H1 (cell line): ENCODE results near the gene COL2A1.

Experiments
- ATF3 ChIP-seq: IDR thresholded peaks from 2 replicates; pipeline ENCODE4 v1.6.1; 2011; ENCODE audit warnings: low read depth, mild to moderate bottlenecking, low read length; ENCODE audit not compliant: insufficient read depth
- CTCF ChIP-seq, 3 experiments: IDR thresholded peaks; 1 replicate in 2 of 3; 2 replicates in 1 of 3; pipeline versions ENCODE4 v1.5.1 to v1.6.1; 2011; ENCODE audit warnings: low read length in 3 of 3, mild to moderate bottlenecking in 3 of 3, inconsistent platforms in 2 of 3, low read depth in 1 of 3, moderate library complexity in 1 of 3; ENCODE audit not compliant: insufficient read depth in 1 of 3; ENCODE audit errors: control extremely low read depth in 1 of 3
- EGR1 ChIP-seq: IDR thresholded peaks from 2 replicates; pipeline ENCODE4 v1.6.1; 2011; ENCODE audit warnings: low read depth, low read length, borderline replicate concordance
- EP300 ChIP-seq, 2 experiments: IDR thresholded peaks; 1 replicate in 1 of 2; 2 replicates in 1 of 2; pipeline ENCODE4 v1.6.1; 2011 to 2012; ENCODE audit warnings: low read depth in 2 of 2, low read length in 2 of 2, mild to moderate bottlenecking in 2 of 2, borderline replicate concordance in 1 of 2, inconsistent platforms in 1 of 2, moderate library complexity in 1 of 2
- EZH2 ChIP-seq: fragments of 200-600 bp; sonication (generic); IDR thresholded peaks from 2 replicates; pipeline ENCODE4 v1.7.1; 2012; ENCODE audit warnings: low read depth, mild to moderate bottlenecking, moderate library complexity, low read length, inconsistent platforms; ENCODE audit not compliant: severe bottlenecking
- HDAC2 ChIP-seq, 2 experiments: fragments of 300-600 bp in 1 of 2; sonication (generic) in 1 of 2; IDR thresholded peaks; 2 replicates each; pipeline ENCODE4 v1.6.1; 2011 to 2012; ENCODE audit warnings: low read depth in 2 of 2, low read length in 2 of 2, mild to moderate bottlenecking in 2 of 2, moderate library complexity in 2 of 2, borderline replicate concordance in 1 of 2, inconsistent platforms in 1 of 2
- KDM5A ChIP-seq: fragments of 200-600 bp; IDR thresholded peaks from 2 replicates; pipeline ENCODE4 v1.7.1; 2012; ENCODE audit warnings: mild to moderate bottlenecking, low read length, inconsistent platforms, mixed read lengths
- POLR2A ChIP-seq, 2 experiments: IDR thresholded peaks; 1 replicate in 1 of 2; 2 replicates in 1 of 2; pipeline ENCODE4 v1.6.1; 2011; ENCODE audit warnings: low read depth in 2 of 2, low read length in 2 of 2, mild to moderate bottlenecking in 2 of 2; ENCODE audit errors: control extremely low read depth in 1 of 2
- RAD21 ChIP-seq, 2 experiments: IDR thresholded peaks in 1 of 2; conservative IDR thresholded peaks in 1 of 2; 2 replicates each; pipeline ENCODE4 v1.6.1; 2011; ENCODE audit warnings: low read depth in 2 of 2, low read length in 2 of 2, improper control_type of control experiment in 1 of 2, inconsistent platforms in 1 of 2, mild to moderate bottlenecking in 1 of 2, moderate library complexity in 1 of 2
- RNF2 ChIP-seq: fragments of 200-900, 300-1000 bp; sonication (generic); IDR thresholded peaks from 2 replicates; pipeline ENCODE4 v1.7.1; 2016; ENCODE audit warnings: borderline replicate concordance, low read depth, mild to moderate bottlenecking, antibody characterized with exemption, low read length; ENCODE audit not compliant: poor library complexity, severe bottlenecking; ENCODE audit errors: missing control alignments
- TAF1 ChIP-seq: IDR thresholded peaks from 2 replicates; pipeline ENCODE4 v1.6.1; 2011; ENCODE audit warnings: mild to moderate bottlenecking, low read depth, low read length
- TEAD4 ChIP-seq: IDR thresholded peaks from 2 replicates; pipeline ENCODE4 v1.6.1; 2012; ENCODE audit warnings: low read depth, low read length, inconsistent platforms, mixed read lengths
- USF2 ChIP-seq: IDR thresholded peaks from 2 replicates; pipeline ENCODE4 v1.6.1; 2011; ENCODE audit warnings: low read length, improper control_type of control experiment

- TF ChIP-seq CTCF (IDR thresholded peaks at IDR 0.05; ENCODE audit: control extremely low read depth in 1 of 3, insufficient read depth in 1 of 3, low read depth in 1 of 3, low read length in 3 of 3) (no peak), HDAC2 (IDR thresholded peaks at IDR 0.05; ENCODE audit: borderline replicate concordance in 1 of 2, low read depth in 2 of 2, low read length in 2 of 2) (no peak), TAF1 (no peak), ATF3 (no peak), RNF2 (no peak), RAD21 (IDR thresholded peaks at IDR 0.05 in 1 of 2, conservative IDR thresholded peaks at IDR 0.05 in 1 of 2; ENCODE audit: low read depth in 2 of 2, low read length in 2 of 2) (no peak), EGR1 (no peak), EZH2 (no peak), EP300 (IDR thresholded peaks at IDR 0.05; ENCODE audit: borderline replicate concordance in 1 of 2, low read depth in 2 of 2, low read length in 2 of 2) (no peak), USF2 (no peak), POLR2A (IDR thresholded peaks at IDR 0.05; ENCODE audit: control extremely low read depth in 1 of 2, low read depth in 2 of 2, low read length in 2 of 2) (no peak), KDM5A (no peak), TEAD4 (no peak)
Measured at GRCh38 chr12:48038085-48038484, 33.8 kb upstream of the COL2A1 start.
